COR-L47 (cell line): ENCODE measurements around the gene NFAM1.

Source experiments
- DNase-seq: peaks from one replicate; lab custom pipeline; 2025; lab: John Stamatoyannopoulos, UW

Gene NFAM1

DNA sequence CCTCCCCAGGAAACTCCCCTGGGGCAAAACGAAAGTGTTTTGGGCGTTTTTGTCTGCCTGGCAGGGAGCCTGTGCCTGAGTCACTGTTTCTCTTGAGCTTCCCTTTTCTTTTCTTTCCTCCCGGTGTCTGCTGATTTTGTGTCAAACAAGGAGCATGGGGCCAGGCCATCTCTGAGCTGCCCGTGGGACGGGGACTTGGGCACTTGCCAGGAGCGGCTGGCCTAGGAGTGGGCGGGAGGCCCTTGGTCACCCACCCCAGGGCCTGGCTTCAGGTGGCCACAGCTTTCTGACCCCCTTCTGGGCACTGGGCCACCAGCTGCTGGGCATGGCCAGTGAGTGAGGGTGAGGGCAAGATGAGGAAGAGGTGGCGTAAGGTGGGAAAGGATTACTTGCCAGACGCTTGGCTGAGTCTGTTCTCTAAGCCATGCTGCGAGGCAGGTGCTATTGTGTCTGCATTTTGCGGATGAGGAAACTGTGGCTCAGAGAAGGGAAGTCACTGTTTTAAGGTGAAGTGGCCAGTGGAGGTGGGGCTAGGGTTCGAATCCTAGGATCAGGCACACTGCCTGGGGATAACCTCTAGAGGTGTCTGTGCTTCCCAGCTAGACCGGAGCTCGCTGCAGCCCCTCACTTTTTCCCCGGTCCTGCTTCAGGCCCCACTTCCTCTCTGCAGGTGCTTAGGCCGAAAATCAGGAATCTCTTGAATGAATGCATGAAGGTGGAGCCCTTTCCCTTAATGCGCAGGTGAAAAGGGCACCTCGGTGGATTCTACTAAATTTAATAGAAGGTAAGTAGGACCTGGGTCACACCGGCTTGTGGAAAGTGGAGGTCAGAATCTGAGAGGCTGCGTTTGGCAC is 7.8 kb upstream of the NFAM1 start:
- DNase-seq = no peak

DNA sequence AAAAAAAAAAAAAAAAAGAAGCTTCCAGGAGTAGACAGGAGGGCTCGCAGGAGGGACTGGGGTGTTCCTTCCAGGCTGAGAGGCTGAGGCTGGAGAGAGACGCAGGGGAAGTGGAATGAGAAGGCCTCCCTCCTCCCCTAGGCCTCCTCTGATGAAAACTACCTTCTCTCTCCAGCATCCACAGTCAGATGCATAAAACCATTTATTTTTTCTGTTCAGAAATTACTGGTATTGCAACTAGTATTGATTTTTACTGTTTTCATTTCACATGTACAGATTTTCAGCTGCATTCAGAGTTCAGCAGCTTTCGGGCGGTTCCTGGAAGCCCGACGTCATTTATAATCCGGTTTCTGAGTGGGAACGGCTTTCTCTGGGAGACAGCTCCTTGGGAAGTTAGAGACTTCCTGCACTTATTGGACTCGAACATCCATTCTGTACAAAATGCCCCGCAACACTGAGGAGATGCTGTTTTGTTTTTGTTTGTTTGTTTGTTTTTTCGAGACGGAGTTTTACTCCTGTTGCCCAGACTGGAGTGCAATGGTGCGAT is 6.9 kb upstream of the NFAM1 start:
- DNase-seq = no peak

GRCh38 chr22:42438293-42438650 is 6.1 kb upstream of the NFAM1 start:
- no peak for DNase-seq

- DNase-seq = peak; percentile 87
Measured at GRCh38 chr22:42437488-42438292, 5.5 kb upstream of the NFAM1 start.

DNA sequence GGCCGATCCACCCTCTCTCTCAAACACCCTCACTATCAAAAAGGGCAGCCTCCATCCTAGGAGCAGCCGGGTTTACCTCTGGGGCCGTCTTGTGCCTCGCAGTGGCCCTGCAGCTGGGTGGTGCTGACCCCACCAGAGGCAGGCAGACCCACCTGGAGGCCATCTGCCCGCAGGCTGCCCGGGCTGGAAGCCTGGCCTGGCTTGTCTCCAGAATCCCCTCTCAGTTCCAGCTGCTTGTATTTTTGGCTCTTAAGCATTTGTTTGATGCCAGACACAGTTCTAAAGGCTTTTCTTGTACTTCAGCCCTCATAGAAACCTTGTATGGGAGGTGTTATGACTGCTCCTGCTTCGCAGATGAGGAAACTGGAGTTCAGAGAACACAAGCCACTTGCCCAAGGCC is 4.2 kb upstream of the NFAM1 start:
- no peak for DNase-seq

GRCh38 chr22:42434748-42435425 is 2.7 kb upstream of the NFAM1 start:
- peak; percentile 52 for DNase-seq

- DNase-seq = peak; percentile 90
Measured at GRCh38 chr22:42433754-42434682, 1.8 kb upstream of the NFAM1 start.

DNA sequence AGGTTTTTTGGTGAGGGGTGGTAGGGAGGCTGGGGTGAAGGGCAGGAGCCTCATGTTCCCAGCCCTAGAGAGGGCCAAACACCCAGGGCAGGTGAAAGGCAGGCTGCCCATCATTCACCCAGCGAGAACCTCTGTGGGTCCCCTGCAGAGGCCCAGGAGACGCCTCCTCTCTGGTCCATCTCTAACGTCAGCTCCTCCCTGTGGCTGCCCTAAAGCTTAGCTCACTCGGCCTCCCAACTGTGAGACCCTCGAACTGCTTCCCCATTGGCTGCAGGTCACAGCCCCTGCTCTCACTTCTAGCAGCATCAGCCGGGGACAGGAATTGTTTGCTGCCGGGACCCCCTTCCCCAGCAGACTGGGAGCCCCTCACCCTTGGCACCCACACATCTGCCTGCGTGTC is 615 bp upstream of the NFAM1 start:
- peak; percentile 52 for DNase-seq

- DNase-seq = no peak
Measured at GRCh38 chr22:42431401-42432019, 693 bp downstream of the NFAM1 start.

GRCh38 chr22:42430528-42431125 is 1.6 kb downstream of the NFAM1 start:
- DNase-seq = no peak

DNA sequence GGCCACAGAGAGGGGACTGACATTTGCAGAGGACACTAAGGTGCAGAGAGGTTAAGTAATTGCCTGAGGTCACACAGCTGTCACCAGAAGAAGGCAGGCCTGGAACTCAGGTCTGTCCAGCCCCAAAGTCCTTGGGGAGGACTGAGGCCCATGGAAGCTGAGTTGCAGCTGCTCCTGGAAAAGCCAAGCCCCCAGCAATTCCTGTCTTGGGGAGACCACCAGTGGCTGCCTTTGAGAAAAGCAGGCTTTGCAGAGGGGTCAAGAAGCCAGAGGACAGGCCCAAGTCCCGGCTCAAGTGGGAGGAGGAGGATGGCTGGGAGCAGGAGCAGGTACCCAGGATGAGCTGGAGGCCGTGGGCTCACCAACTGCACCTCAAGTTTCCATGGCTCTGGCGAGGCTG is 3.4 kb downstream of the NFAM1 start:
- DNase-seq = no peak

GRCh38 chr22:42428025-42428424 is 4.2 kb downstream of the NFAM1 start:
- DNase-seq = no peak

GRCh38 chr22:42427167-42427566 is 5.0 kb downstream of the NFAM1 start:
- DNase-seq = peak; percentile 76

GRCh38 chr22:42425989-42426355 is 6.2 kb downstream of the NFAM1 start:
- DNase-seq = no peak

DNA sequence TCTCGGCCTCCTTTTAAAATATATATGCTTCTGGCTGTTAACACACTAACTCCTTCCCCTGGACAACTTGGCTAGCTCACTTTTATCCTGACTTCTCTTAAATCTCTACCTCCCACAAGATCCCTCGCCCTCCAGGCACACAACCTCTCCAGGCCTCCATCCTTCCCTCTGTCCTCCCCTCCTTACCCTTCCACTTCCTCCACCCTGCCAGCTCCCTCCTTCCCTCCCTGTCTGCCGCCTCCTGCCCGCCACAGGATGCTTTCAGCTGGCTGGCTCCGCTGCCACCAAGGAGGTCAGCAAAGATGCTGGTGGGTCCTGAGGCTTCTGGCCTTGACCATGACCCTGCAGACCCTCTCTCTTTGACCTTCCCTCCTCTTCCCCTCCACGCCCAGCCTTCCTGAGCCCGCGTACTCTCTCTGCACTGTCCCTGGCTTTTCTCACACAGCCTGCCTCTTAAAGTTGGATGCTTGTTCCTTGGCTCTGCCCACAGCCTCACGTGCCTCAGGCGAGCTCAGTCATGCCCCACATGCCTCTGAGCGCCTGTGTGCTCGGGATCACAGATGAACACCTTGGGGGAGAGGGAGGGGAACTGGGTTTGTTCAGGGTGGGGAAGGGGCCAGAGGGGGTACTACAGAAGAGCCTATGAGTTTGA is 6.7 kb downstream of the NFAM1 start:
- no peak for DNase-seq

GRCh38 chr22:42419243-42419881 is 12.8 kb downstream of the NFAM1 start:
- no peak for DNase-seq

GRCh38 chr22:42418811-42419242 is 13.4 kb downstream of the NFAM1 start:
- peak; percentile 63 for DNase-seq

DNA sequence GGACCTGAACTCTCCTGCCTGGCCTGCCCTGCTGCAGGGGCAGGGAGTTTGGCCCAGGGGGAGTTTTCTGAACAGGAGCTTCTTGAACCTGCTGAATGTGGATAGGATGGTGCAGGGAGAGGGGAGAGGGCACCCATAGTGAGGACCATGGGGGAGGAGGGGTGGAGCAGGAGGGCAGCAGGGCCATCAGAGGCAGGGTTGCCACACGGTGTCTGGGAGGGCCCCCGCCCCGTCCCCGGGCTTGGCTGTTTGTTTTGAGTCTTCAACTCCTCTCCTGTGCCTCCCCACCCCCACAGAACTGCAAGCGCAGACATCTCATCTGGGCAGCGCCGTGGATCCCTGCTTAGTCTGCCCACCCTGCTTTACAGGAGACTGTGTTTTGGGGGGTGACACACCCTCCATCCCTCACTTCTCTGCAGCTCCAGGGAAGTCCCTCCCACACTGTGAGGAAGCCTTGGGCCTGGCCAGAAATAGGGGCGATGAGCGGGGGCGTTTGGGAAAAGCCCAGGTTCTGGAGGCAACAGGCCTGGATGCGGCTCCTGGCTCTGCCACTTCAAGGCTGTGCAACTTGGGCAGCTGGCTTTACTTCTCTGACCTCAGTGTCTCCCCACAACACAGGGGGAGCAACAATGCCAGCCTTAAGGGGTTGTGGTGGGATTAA is 14.4 kb downstream of the NFAM1 start:
- no peak for DNase-seq

- no peak for DNase-seq
Measured at GRCh38 chr22:42416671-42417230, 15.5 kb downstream of the NFAM1 start.
